Osteocyte (in vitro differentiated cells): ENCODE data around the gene SNX13. TPM values are rescaled to one million over a fixed set of nuclear protein-coding genes. Genes with fewer than 3 reads are reported as not detected.

ENCODE experiments used
- DNase-seq: peaks from one replicate; pipeline ENCODE4 v3.0.0; 2021; ENCODE audit warnings: mixed read lengths; ENCODE audit not compliant: unreplicated experiment; ENCODE audit errors: extremely low spot score
- H3K27ac Mint-ChIP-seq: one replicate; pipeline ENCODE4 v1.8.0; 2021; ENCODE audit warnings: mild to moderate bottlenecking, mixed read lengths; ENCODE audit not compliant: unreplicated experiment
- H3K27me3 Mint-ChIP-seq: one replicate; pipeline ENCODE4 v1.8.0; 2021; ENCODE audit warnings: mixed read lengths; ENCODE audit not compliant: unreplicated experiment
- H3K36me3 Mint-ChIP-seq: one replicate; pipeline ENCODE4 v1.8.0; 2021; ENCODE audit warnings: mixed read lengths; ENCODE audit not compliant: unreplicated experiment
- H3K4me1 Mint-ChIP-seq: one replicate; pipeline ENCODE4 v1.8.0; 2021; ENCODE audit warnings: mixed read lengths; ENCODE audit not compliant: unreplicated experiment
- H3K4me3 Mint-ChIP-seq: one replicate; pipeline ENCODE4 v1.8.0; 2021; ENCODE audit warnings: mild to moderate bottlenecking, moderate library complexity, mixed read lengths; ENCODE audit not compliant: unreplicated experiment
- H3K9me3 Mint-ChIP-seq: one replicate; pipeline ENCODE4 v1.8.0; 2021; ENCODE audit warnings: mixed read lengths; ENCODE audit not compliant: unreplicated experiment
- total RNA-seq: library from RNA; stranded (reverse); gene quantifications from 2 replicates; pipeline ENCODE4 v1.2.1, GENCODE V29; 2021
- TF ChIP-seq, protein P1 (sequence below): fragments of 200-600 bp; sonication (generic); IDR thresholded peaks from 2 replicates; pipeline ENCODE4 v1.5.0; 2021; ENCODE audit warnings: antibody characterized with exemption, mild to moderate bottlenecking, moderate library complexity

SNX13 gene
- total RNA-seq, 1 donor from 2014 or later, result 49.5 TPM

DNA sequence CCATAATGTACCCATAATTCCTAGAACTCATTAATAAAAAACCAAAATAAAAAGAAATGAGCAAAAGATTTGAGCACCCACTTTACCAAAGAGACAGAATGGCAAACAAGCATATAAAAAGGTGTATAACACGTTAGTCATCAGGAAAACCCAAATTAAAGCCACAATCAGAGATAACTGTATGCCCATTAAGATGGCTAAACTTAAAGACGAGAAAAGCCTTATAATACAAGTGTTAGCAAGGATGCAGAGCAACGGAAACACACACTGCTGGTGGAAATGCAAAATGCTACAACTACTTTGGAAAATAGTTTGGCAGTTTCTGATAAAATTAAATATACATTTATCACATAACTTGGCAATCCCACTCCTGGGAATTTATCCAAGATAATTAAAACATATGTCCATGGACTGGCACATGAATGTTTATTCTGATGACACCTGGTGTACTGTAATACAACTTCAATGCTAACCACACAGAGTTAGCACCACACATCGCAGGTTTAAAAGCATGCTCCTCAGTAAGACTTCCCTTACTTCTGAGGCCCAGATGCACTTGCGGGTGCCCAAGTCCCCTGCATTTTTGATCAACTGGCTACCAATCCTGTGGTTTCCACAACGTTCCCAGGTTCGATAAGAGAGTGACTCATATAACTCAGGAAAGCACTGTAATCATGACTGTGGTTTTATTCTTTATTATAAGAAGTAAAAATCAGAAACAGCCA lies 158.6 kb downstream of the SNX13 start:
- TF ChIP-seq, protein P1, sequence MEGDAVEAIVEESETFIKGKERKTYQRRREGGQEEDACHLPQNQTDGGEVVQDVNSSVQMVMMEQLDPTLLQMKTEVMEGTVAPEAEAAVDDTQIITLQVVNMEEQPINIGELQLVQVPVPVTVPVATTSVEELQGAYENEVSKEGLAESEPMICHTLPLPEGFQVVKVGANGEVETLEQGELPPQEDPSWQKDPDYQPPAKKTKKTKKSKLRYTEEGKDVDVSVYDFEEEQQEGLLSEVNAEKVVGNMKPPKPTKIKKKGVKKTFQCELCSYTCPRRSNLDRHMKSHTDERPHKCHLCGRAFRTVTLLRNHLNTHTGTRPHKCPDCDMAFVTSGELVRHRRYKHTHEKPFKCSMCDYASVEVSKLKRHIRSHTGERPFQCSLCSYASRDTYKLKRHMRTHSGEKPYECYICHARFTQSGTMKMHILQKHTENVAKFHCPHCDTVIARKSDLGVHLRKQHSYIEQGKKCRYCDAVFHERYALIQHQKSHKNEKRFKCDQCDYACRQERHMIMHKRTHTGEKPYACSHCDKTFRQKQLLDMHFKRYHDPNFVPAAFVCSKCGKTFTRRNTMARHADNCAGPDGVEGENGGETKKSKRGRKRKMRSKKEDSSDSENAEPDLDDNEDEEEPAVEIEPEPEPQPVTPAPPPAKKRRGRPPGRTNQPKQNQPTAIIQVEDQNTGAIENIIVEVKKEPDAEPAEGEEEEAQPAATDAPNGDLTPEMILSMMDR, result no peak
- H3K9me3 Mint-ChIP-seq, result no peaks in the 10 kb centered on the region
- peaks cover 6% of the 10 kb centered on the region for H3K36me3 Mint-ChIP-seq
- H3K4me1 Mint-ChIP-seq, result no peaks in the 10 kb centered on the region
- H3K27me3 Mint-ChIP-seq, result no peaks in the 10 kb centered on the region
- no peak overlapping the region for H3K4me3 Mint-ChIP-seq
- H3K27ac Mint-ChIP-seq, result no peak overlapping the region
- DNase-seq, result no peak

DNA sequence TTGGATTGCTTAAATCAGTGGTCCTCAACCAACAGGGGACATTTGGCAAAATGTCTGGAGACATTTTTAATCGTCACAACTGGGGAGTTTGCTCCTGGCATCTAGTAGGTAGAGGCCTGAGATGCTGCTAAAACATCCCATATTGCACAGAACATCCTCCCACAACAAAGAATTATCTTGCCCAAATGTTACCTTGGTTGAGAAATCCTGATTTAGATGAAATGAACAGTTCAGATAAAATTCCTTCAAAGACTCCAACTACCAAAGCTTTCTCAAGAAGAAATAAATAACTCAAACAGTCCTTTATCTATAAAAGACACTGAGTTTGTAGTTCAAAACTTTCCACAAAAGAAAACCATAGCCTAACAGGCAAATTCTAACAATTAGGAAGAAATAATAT lies 160.9 kb downstream of the SNX13 start:
- DNase-seq, result no peak
- Mint-ChIP-seq H3K36me3 (no peaks in the 10 kb centered on the region), H3K4me3 (no peak overlapping the region), H3K9me3 (no peaks in the 10 kb centered on the region), H3K4me1 (no peaks in the 10 kb centered on the region), H3K27ac (no peak overlapping the region), H3K27me3 (no peaks in the 10 kb centered on the region)
- TF ChIP-seq, protein P1, result no peak

DNA sequence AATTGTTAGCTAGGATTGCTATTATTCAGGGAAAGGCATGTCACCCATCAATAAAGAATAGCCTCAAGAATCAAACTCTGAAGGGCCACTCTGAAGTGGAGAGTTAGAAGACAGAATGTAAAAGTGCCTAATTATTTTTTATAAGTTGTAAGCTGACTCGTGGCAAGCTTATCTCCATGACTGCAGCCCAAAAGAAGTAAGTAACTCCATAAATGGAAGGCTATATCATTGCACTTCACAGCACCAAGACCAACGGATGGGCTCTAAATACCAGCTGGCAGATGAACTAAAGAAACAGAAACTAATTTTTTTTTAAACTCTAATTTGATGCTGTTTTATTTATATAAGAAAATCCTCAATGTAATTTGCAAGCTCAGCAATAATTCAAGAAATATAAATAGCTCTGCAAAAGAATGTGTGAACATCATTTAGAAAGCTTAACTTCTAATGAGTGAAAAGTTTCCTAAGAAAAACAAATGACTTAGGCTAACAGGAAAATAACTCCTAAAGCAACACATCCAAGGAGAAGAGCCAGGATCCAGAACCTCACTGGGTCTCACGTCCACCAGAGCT lies 165.5 kb downstream of the SNX13 start:
- no peaks in the 10 kb centered on the region for H3K4me1 Mint-ChIP-seq
- no peak for DNase-seq
- no peak overlapping the region for H3K4me3 Mint-ChIP-seq
- TF ChIP-seq, protein P1, result no peak
- no peaks in the 10 kb centered on the region for H3K27me3 Mint-ChIP-seq
- H3K36me3 Mint-ChIP-seq, result no peaks in the 10 kb centered on the region
- no peak overlapping the region for H3K27ac Mint-ChIP-seq
- no peaks in the 10 kb centered on the region for H3K9me3 Mint-ChIP-seq

DNA sequence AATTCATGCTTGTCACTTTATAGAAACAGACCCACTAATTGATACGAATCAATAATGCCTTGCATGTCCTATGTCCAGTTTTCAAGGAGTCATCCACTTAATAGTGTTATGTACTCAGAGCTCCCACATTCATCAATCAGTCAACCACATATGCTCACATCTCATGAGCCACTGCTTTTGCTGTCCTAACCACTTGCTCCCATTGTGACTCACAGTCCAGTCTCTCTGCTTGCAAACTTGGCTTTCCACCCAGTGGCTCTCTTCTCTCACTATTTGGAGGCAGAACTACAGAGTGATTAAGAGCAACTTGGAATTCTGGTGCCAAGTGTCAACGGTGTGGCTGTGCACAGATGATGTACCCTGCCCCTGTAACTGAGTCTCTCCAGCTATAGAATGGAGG lies 166.0 kb downstream of the SNX13 start:
- TF ChIP-seq, protein P1, result no peak
- Mint-ChIP-seq H3K27ac (no peak overlapping the region), H3K36me3 (no peaks in the 10 kb centered on the region), H3K9me3 (no peaks in the 10 kb centered on the region), H3K27me3 (no peaks in the 10 kb centered on the region), H3K4me1 (no peaks in the 10 kb centered on the region), H3K4me3 (no peak overlapping the region)
- no peak for DNase-seq

DNA sequence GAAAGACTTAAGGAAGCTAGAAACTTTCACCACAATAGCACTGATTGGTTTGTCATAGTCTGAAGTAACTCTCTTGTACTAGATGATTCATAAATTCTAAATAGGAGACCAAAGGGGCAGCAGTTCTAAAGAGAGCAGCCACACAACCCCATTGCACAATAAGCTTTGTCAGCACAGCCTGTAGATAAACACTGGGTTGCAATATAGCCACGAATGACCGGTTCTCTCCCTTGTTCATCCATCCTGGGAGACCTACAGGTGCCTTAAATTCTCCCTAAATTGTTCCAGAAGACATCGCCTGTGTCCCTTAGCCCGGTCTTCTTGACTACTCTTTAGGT lies 167.0 kb downstream of the SNX13 start:
- DNase-seq, result no peak
- Mint-ChIP-seq H3K4me1 (no peaks in the 10 kb centered on the region), H3K9me3 (no peaks in the 10 kb centered on the region), H3K27ac (no peak overlapping the region), H3K27me3 (no peaks in the 10 kb centered on the region), H3K4me3 (no peak overlapping the region), H3K36me3 (no peaks in the 10 kb centered on the region)
- TF ChIP-seq, protein P1, result no peak
